Lung (tissue), 12 donors: ENCODE data around the gene MYOM1. TPM values are rescaled to one million over a fixed set of nuclear protein-coding genes. Genes with fewer than 3 reads are reported as not detected.
A peak's percentile ranks its signal among the peaks of the same experiment; 100 is the strongest.

Experiments
- ATAC-seq: fragments of 200-7000 bp; cut with Tn5 transposase; one replicate; pipeline ENCODE4 v1.9.1; 2020; ENCODE audit warnings: moderate number of reproducible peaks; ENCODE audit not compliant: insufficient read depth, low FRiP score
- DNase-seq, 3 donors: peaks; one replicate each; pipeline ENCODE4 v3.0.0-alpha.2; 2013 to 2017
- H3K27ac ChIP-seq, 2 donors: one replicate each; pipeline ENCODE4 v1.5.1; 2013; ENCODE audit warnings: mild to moderate bottlenecking in 2 of 2, moderate library complexity in 2 of 2, control low read depth in 1 of 2, inconsistent platforms in 1 of 2, low read depth in 1 of 2, low read length in 1 of 2
- H3K27me3 ChIP-seq, 3 donors: one replicate each; pipeline ENCODE4 v1.5.1; 2013; ENCODE audit warnings: low read length in 2 of 3; ENCODE audit not compliant: control insufficient read depth in 3 of 3, insufficient read depth in 3 of 3
- H3K36me3 ChIP-seq, 4 donors: one replicate each; pipeline ENCODE4 v1.5.1; 2013; ENCODE audit warnings: low read length in 4 of 4, mild to moderate bottlenecking in 1 of 4, moderate library complexity in 1 of 4; ENCODE audit not compliant: control insufficient read depth in 4 of 4, insufficient read depth in 4 of 4
- H3K4me1 ChIP-seq, 5 donors: one replicate each; pipeline ENCODE4 v1.5.1; 2013; ENCODE audit warnings: low read length in 5 of 5, mild to moderate bottlenecking in 2 of 5, moderate library complexity in 1 of 5; ENCODE audit not compliant: control insufficient read depth in 5 of 5, insufficient read depth in 5 of 5
- H3K4me3 ChIP-seq: one replicate; pipeline ENCODE4 v1.5.1; 2013; ENCODE audit warnings: mild to moderate bottlenecking, control low read depth, moderate library complexity
- H3K9ac ChIP-seq, 2 donors: one replicate each; pipeline ENCODE4 v1.5.1; 2013; ENCODE audit warnings: low read length in 2 of 2, control low read depth in 1 of 2; ENCODE audit not compliant: insufficient read depth in 1 of 2
- H3K9me3 ChIP-seq, 4 donors: one replicate each; pipeline ENCODE4 v1.5.1; 2013; ENCODE audit warnings: low read length in 3 of 4, mild to moderate bottlenecking in 1 of 4, moderate library complexity in 1 of 4; ENCODE audit not compliant: control insufficient read depth in 4 of 4, insufficient read depth in 3 of 4
- WGBS, 2 donors: extraction: QIAGEN DNeasy Blood & Tissue Kit; methylation state at CpG; one replicate each; pipeline ENCODE4 v1.1.7; 2013; 5-methylcytosine and 5-hydroxymethylcytosine counted together
- polyA plus RNA-seq, 2 donors: library from polyadenylated mRNA; stranded (reverse); fragments of 200-250 nt; gene quantifications; one replicate each; pipeline ENCODE4 v1.2.1, GENCODE V29; 2013
- total RNA-seq, 2 donors: library from RNA; depleted of rRNA in 1 of 2; stranded (reverse); fragments of >200 nt in 1 of 2; gene quantifications; one replicate each; pipeline ENCODE4 v1.2.1, GENCODE V29; 2014 to 2021
- TF ChIP-seq, protein P1 (sequence below): IDR thresholded peaks from 2 replicates; pipeline ENCODE4 v1.5.1; 2012; ENCODE audit warnings: mild to moderate bottlenecking; ENCODE audit errors: control extremely low read depth, extremely low read depth
- donor health status: control.
- donor health status: control.
- donor health status: Bipolar disorder and iron deficiency.
- donor health status: healthy.
- donor health status: DM: yes; HTN: yes; CAD: no.

Gene MYOM1
- total and polyA plus RNA-seq, 4 donors = 0.61 to 4.6 (median 1.3) TPM

DNA sequence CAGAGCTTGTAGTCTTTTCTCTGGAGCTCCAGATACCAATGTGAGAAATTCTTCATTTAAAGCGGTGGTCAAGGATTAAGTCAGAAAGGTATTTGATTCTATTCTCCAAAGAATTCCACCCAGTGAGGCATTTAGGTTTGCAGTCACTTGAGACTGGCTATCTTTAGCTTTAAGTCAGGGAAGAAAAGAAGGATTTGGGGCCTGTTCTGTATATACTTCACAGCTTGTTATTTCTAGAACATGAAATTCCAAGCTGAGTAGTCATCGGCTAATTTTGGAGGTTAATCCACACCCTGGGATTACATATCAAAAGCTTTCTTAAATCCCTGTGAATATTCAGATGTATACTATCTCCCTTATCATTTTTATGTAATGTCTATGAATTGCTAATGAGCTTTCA, 39.4 kb downstream of the MYOM1 start:
- Histone ChIP-seq H3K9me3 (no peaks in the 10 kb centered on the region), H3K4me1 (peaks cover 0 to 10% (median 5%) of the 10 kb centered on the region in 5 donors), H3K9ac (no peak overlapping the region), H3K27me3 (no peaks in the 10 kb centered on the region), H3K27ac (peak overlapping the region in 1 of 2 donors; percentile 71), H3K36me3 (peaks cover 0 to 6% (median under 1%) of the 10 kb centered on the region in 4 donors), H3K4me3 (no peak overlapping the region)
- DNase-seq = peak in 2 of 3 donors; percentile 29 to 44
- ATAC-seq = no peak
- 81 to 86% methylated on average over 2 of the region's 2 CpGs for WGBS, 2 donors
- TF ChIP-seq, protein P1, sequence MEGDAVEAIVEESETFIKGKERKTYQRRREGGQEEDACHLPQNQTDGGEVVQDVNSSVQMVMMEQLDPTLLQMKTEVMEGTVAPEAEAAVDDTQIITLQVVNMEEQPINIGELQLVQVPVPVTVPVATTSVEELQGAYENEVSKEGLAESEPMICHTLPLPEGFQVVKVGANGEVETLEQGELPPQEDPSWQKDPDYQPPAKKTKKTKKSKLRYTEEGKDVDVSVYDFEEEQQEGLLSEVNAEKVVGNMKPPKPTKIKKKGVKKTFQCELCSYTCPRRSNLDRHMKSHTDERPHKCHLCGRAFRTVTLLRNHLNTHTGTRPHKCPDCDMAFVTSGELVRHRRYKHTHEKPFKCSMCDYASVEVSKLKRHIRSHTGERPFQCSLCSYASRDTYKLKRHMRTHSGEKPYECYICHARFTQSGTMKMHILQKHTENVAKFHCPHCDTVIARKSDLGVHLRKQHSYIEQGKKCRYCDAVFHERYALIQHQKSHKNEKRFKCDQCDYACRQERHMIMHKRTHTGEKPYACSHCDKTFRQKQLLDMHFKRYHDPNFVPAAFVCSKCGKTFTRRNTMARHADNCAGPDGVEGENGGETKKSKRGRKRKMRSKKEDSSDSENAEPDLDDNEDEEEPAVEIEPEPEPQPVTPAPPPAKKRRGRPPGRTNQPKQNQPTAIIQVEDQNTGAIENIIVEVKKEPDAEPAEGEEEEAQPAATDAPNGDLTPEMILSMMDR = no peak

DNA sequence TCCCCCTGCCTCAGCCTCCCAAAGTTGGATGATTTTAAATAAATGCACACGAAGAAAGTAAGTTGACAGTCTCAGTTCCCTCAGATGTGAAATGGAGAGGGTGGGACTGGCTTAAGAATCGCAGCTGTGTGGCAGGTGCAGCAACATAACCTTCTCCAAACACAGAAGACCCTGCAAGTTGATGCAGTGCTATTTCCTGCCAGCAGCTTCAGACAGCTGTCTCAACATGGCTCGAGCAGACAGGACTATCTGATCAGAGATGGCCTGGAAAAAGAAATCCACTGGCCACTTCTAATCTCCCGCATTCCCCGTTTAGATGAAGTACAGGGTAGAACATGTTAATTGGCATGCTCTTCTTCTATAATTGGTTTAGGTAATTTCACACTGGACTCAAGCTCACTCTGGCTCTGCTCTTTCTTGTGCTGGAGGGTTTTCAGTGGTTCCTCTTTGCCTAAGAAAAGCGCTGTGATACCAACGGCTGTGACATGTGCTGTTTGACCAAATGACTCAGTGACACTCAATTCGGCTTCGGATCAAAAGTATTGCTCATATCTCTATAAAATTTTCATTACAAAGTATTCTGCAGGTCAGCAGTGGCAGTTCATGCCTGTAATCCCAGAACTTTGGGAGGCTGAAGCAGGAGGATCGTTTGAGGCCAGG, 40.2 kb downstream of the MYOM1 start:
- no peaks in the 10 kb centered on the region for H3K9me3 ChIP-seq
- no peaks in the 10 kb centered on the region for H3K27me3 ChIP-seq
- peaks cover 0 to 6% (median 0%) of the 10 kb centered on the region in 4 donors for H3K36me3 ChIP-seq
- H3K4me1 ChIP-seq = peaks cover 0 to 18% (median 7%) of the 10 kb centered on the region in 5 donors
- ATAC-seq (no peak), DNase-seq (no peak)
- peak overlapping the region in 1 of 2 donors; percentile 71 for H3K27ac ChIP-seq
- 62 to 74% methylated on average over 10 of the region's 10 CpGs for WGBS, 2 donors
- H3K4me3 ChIP-seq = no peak overlapping the region
- TF ChIP-seq, protein P1 = no peak
- no peak overlapping the region for H3K9ac ChIP-seq

DNA sequence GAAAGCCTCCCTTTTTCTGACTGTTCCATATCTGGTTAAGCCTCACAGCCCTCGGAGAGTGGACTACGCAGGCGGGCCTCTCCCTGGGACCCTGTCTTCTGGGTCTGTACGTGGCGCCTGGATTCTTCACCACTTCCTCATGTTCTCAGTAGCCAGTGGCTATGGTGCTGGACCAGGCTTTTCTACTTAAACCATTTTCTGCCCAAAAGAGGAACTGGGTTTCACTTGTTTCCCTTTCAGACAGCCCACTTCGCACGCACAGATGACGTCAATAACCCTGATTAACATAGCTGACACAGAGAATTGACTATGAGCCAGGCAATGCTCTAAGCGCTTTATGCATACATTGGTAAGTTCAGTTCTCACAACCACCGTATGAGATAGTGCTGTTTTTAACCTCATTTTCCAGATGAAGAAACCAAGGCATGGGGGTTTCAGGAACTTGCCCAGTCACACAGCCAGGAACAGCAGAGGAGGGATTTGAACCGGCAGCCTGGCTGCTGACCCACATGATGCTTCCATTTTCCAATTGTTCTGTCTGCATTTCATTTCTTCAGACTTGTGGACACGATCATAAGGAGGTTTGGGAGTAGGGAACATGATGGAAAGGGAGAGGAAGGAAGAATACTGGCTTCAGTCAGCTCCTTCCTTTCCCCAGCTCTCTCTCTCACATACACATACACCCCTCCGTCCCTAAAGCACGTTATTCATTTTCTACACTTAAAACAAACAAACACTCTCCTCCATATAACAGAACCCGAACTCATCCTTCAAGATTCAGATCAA, 41.7 kb downstream of the MYOM1 start:
- Histone ChIP-seq H3K9ac (no peak overlapping the region), H3K4me3 (no peak overlapping the region), H3K36me3 (peaks cover 0 to 7% (median 0%) of the 10 kb centered on the region in 4 donors), H3K27ac (peak overlapping the region; percentile 48), H3K27me3 (no peaks in the 10 kb centered on the region), H3K9me3 (no peaks in the 10 kb centered on the region), H3K4me1 (peaks cover 0 to 21% (median 7%) of the 10 kb centered on the region in 5 donors)
- TF ChIP-seq, protein P1 = no peak
- whole genome bisulfite sequencing, 2 donors = 46 to 65% methylated on average over 15 of the region's 15 CpGs
- ATAC-seq (peak; percentile 77), DNase-seq (peak in 2 of 3 donors; percentile 24 to 43)
